ENCODE data around the gene MYOCD. TPM values are rescaled to one million over a fixed set of nuclear protein-coding genes. Genes with fewer than 3 reads are reported as not detected.
"Not testable (repeated sequence)": the region's sequence is repeated elsewhere in the genome, so short reads cannot be mapped to it uniquely, and the experiment has no call there.

The MYOCD gene, protein sequence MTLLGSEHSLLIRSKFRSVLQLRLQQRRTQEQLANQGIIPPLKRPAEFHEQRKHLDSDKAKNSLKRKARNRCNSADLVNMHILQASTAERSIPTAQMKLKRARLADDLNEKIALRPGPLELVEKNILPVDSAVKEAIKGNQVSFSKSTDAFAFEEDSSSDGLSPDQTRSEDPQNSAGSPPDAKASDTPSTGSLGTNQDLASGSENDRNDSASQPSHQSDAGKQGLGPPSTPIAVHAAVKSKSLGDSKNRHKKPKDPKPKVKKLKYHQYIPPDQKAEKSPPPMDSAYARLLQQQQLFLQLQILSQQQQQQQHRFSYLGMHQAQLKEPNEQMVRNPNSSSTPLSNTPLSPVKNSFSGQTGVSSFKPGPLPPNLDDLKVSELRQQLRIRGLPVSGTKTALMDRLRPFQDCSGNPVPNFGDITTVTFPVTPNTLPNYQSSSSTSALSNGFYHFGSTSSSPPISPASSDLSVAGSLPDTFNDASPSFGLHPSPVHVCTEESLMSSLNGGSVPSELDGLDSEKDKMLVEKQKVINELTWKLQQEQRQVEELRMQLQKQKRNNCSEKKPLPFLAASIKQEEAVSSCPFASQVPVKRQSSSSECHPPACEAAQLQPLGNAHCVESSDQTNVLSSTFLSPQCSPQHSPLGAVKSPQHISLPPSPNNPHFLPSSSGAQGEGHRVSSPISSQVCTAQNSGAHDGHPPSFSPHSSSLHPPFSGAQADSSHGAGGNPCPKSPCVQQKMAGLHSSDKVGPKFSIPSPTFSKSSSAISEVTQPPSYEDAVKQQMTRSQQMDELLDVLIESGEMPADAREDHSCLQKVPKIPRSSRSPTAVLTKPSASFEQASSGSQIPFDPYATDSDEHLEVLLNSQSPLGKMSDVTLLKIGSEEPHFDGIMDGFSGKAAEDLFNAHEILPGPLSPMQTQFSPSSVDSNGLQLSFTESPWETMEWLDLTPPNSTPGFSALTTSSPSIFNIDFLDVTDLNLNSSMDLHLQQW
- total RNA-seq: not detected in 2 replicates

- no peak for DNase-seq (ENCODE audit: low read depth)
Observed at GRCh38 chr17:12665263-12666210, at the start of gene MYOCD. Gene MYOCD, plus strand, starts transcription at chr17:12665890. Its CDS starts 299 bp downstream, at chr17:12666189.

GRCh38 chr17:12616161-12616560, 49.5 kb upstream of the MYOCD start:
- DNase-seq (ENCODE audit: low read depth): no peak

DNA sequence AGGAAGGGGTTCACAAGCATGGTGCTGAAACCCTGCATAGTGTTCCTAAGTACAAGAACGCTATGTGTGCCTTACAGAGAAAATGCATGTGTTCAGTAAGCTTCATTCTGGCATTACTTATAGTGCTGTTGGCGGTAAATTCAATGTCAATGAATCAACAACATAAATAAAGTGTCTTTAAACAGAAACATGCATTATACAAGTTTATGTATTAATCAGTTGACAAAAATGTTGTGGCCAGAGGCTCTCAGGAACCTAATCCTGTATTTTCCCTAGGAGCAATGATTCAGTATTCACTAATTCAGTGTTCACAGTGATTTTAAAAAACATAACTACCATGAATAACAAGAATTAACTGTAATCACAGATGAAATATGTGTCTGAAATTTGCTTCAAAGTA, 47.1 kb upstream of the MYOCD start:
- DNase-seq (ENCODE audit: low read depth): no peak

DNA sequence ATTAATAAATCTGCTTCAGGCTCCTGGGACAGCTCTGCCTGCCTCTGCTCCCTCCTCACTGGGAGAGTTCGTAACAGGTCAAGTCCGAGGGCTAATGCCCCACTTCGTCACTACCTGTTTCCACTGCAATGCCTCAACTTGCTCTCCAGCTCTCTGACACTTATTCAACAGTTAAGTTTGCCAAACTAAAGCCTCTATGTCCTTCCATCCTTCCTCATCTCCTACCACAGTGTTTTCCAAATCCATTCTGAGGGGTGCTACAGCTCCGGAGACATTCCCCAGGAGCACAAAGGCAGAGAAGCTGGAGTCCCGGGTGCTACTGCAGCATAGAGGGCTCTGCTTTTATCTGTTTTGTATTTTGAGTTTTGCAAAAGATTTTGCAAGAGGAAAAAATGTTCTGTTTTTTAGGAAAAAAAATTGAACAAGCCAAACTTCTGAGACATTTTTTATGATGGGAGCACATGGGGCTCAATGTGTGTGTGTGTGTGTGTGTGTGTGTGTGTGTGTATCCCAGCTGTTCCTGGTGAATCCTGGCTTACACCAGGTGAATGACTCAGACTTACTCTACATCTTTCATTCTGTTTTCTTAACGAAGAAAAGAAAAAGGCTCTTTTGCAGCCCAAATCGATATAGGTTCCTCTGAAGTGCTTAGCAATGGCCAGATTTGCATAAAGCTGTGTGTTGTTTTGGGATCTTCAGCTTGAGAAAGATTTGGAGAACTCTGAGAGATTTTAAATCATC, 46.1 kb upstream of the MYOCD start:
- no peak for DNase-seq (ENCODE audit: low read depth)

GRCh38 chr17:12620200-12620720, 45.4 kb upstream of the MYOCD start:
- no peak for DNase-seq (ENCODE audit: low read depth)

DNA sequence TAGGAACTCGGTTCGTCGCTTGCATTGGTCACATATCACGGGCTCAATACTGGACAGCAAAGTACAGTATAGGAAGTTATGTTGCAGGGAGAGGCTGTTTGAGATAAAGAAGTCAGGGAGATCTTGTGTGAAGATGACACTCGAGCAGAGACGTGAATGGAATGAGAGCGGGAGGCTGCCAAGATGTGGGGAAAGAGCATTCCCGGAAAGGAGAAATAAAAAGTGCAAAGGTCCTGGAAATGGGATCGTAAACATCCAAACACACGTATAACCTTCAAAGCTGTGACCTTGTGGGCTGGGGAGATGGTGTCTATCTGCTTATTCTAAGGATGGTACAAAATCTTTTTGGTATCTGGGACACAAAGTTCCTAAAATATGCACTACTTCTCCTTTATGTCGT, 43.0 kb upstream of the MYOCD start:
- DNase-seq (ENCODE audit: low read depth): no peak

GRCh38 chr17:12623220-12623848, 42.4 kb upstream of the MYOCD start:
- DNase-seq (ENCODE audit: low read depth): no peak

GRCh38 chr17:12624211-12624610, 41.5 kb upstream of the MYOCD start:
- DNase-seq (ENCODE audit: low read depth): no peak

- DNase-seq (ENCODE audit: low read depth): no peak
Observed at GRCh38 chr17:12625092-12625491, 40.6 kb upstream of the MYOCD start.

DNA sequence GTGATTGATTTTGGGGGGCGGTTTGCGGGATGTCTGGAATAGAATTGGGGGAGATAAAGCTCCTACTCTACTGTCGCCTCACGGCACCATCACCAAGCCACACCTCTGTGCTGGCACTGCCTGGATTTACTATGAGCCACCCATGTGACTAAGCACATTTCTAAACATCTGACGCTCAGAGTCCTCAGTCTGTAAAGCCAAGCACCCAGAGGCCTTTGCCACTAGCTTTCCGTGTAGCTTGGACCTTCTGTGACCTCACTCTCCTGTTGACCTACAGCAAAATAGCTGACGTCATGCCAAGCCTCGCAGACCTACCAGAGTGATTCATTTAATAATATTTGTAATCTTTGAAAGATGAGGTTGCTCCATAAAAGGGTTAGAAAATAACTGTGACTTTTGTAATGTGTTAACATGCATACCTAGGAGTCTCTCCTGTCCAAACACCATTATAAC, 38.5 kb upstream of the MYOCD start:
- DNase-seq (ENCODE audit: low read depth): peak; percentile 13

GRCh38 chr17:12627781-12628451, 37.8 kb upstream of the MYOCD start:
- DNase-seq (ENCODE audit: low read depth): no peak

DNA sequence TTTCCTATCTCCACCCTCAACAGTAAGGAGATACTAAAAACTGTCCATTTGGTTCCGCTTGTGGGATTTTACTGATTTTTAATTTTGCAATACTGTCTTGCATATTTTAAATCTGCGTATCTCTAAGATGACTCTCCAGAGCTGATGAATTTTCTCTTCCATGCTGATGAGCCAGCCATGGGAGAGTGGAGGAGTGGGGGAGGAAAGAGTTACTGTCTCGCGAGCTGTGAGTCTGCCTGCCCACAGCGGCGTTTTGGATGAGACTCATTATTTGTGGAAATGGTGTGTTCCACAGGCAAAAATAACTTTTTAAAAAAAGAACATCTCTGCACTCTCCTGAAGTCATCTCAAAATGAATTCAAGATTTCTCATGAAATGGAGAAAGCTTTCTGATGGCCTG, 34.6 kb upstream of the MYOCD start:
- DNase-seq (ENCODE audit: low read depth): no peak

DNA sequence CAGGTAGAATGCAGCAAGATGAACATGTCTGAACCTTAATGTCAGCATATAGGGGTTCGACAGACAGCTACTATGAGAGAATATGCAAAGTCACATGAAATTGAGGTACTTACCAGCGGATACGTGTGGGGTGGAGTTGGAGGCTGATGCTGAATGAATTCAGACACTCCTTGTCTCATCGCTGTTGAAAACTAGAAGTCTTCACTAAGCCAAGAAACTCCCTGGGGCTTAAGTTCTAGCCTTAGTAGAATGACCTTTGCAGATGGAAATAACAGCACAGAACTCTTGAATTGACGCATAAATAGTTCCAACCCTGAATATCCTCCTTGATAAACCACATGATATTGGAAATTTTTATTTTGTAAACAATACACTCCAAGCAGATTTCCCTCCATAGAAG, 32.9 kb upstream of the MYOCD start:
- DNase-seq (ENCODE audit: low read depth): no peak

GRCh38 chr17:12634789-12635414, 30.8 kb upstream of the MYOCD start:
- no peak for DNase-seq (ENCODE audit: low read depth)

DNA sequence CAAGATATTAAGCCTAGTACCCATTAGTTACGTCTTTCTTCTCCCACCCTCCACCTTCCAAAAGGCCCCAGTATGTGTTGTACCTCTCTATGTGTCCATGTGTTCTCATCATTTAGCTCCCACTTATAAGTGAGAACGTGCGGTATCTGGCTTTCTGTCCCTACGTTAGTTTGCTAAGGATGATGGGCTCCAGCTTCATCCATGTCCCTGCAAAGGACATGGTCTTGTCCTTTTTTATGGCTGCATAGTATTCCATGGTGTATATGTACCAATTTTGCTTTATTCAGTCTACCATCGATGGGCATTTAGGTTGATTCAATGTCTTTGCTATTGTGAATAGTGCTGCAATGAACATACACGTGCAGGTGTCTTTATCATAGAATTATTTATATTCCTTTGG, 29.7 kb upstream of the MYOCD start:
- not testable (repeated sequence) for DNase-seq (ENCODE audit: low read depth)

- DNase-seq (ENCODE audit: low read depth): peak; percentile 84
Observed at GRCh38 chr17:12637015-12637414, 28.7 kb upstream of the MYOCD start.

GRCh38 chr17:12637745-12638651, 27.7 kb upstream of the MYOCD start:
- no peak for DNase-seq (ENCODE audit: low read depth)

DNA sequence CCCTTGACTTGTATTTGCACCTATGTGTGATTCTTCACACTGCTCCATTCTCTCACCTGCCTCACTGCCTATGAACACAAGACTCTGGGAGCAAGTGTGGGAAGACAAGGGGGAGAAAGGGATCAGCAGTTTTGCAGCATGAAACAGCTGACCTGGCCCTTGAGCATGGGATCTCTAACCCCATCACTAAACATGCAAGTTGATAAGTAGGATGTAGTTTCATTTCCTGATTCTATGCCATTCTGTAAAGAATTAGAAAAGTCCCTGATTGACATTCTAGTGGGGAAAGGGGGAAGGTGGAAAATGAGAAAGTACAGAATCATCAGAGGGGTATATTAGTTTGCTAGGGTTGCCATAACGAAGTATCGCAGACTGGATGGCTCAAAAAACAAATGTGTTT, 25.3 kb upstream of the MYOCD start:
- no peak for DNase-seq (ENCODE audit: low read depth)
